ENCODE data around the gene TBX1. TPM values are rescaled to one million over a fixed set of nuclear protein-coding genes. Genes with fewer than 3 reads are reported as not detected.

Gene TBX1
- polyA plus RNA-seq, 1 donor (not counting 4 experiments of a cell fraction or from before 2014, with no cell fraction given) = 0.10 TPM

GRCh38 chr22:19740586-19740985 lies 20.0 kb upstream of the TBX1 start:
- no peak overlapping the region for H3K9ac ChIP-seq (ENCODE audit: control insufficient read depth, extremely low read depth, insufficient read depth, low read length)
- no peaks in the 10 kb centered on the region for H3K36me3 ChIP-seq (ENCODE audit: control insufficient read depth in 2 of 2, extremely low read depth in 1 of 2, insufficient read depth in 2 of 2, low read length in 2 of 2)
- H4K20me1 ChIP-seq (ENCODE audit: control insufficient read depth, extremely low read depth, insufficient read depth, low read length) = no peaks in the 10 kb centered on the region
- H3K4me1 ChIP-seq (ENCODE audit: control insufficient read depth, extremely low read depth, insufficient read depth, low read length) = no peaks in the 10 kb centered on the region
- no peak overlapping the region for H2AFZ ChIP-seq (ENCODE audit: control insufficient read depth, low read length)
- H3K27ac ChIP-seq (ENCODE audit: control insufficient read depth, insufficient read depth, low read length) = no peak overlapping the region
- FAIRE-seq = no peak
- no peak overlapping the region for H3K4me3 ChIP-seq (ENCODE audit: control insufficient read depth in 2 of 3, extremely low read depth in 1 of 3, insufficient read depth in 2 of 3, low read depth in 1 of 3, low read length in 3 of 3)
- dilution Hi-C loops (cut with MboI; ENCODE audit: extremely low pct_ligation_motif_present, low sequenced_read_pairs) = no loop called here
- no peaks in the 10 kb centered on the region for H3K9me3 ChIP-seq (ENCODE audit: control insufficient read depth, low read depth, low read length)
- no peak overlapping the region for H3K4me2 ChIP-seq (ENCODE audit: control insufficient read depth, extremely low read depth, insufficient read depth, low read depth, low read length)
- no peaks in the 10 kb centered on the region for H3K79me2 ChIP-seq (ENCODE audit: control insufficient read depth, insufficient read depth, low read length)
- no peak for DNase-seq (ENCODE audit: low read depth, low spot score)
- H3K9me1 ChIP-seq (ENCODE audit: control insufficient read depth, extremely low read depth, insufficient read depth, low read length) = no peaks in the 10 kb centered on the region
- H3K27me3 ChIP-seq (ENCODE audit: control insufficient read depth, extremely low read depth, insufficient read depth, low read length) = no peaks in the 10 kb centered on the region
- no peak for TF ChIP-seq EZH2 (IDR thresholded peaks at IDR 0.05; ENCODE audit: low read length)
- TF ChIP-seq, protein P1, sequence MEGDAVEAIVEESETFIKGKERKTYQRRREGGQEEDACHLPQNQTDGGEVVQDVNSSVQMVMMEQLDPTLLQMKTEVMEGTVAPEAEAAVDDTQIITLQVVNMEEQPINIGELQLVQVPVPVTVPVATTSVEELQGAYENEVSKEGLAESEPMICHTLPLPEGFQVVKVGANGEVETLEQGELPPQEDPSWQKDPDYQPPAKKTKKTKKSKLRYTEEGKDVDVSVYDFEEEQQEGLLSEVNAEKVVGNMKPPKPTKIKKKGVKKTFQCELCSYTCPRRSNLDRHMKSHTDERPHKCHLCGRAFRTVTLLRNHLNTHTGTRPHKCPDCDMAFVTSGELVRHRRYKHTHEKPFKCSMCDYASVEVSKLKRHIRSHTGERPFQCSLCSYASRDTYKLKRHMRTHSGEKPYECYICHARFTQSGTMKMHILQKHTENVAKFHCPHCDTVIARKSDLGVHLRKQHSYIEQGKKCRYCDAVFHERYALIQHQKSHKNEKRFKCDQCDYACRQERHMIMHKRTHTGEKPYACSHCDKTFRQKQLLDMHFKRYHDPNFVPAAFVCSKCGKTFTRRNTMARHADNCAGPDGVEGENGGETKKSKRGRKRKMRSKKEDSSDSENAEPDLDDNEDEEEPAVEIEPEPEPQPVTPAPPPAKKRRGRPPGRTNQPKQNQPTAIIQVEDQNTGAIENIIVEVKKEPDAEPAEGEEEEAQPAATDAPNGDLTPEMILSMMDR (optimal IDR thresholded peaks at IDR 0.05 in 1 of 3, IDR thresholded peaks at IDR 0.05 in 1 of 3, conservative IDR thresholded peaks at IDR 0.05 in 1 of 3; ENCODE audit: extremely low read depth in 1 of 3, insufficient read depth in 2 of 3, low read length in 3 of 3) = no peak

- H3K4me2 ChIP-seq (ENCODE audit: control insufficient read depth, extremely low read depth, insufficient read depth, low read depth, low read length) = no peak overlapping the region
- H3K4me3 ChIP-seq (ENCODE audit: control insufficient read depth in 2 of 3, extremely low read depth in 1 of 3, insufficient read depth in 2 of 3, low read depth in 1 of 3, low read length in 3 of 3) = no peak overlapping the region
- FAIRE-seq (no peak), DNase-seq (ENCODE audit: low read depth, low spot score) (no peak)
- H4K20me1 ChIP-seq (ENCODE audit: control insufficient read depth, extremely low read depth, insufficient read depth, low read length) = no peaks in the 10 kb centered on the region
- no peaks in the 10 kb centered on the region for H3K27me3 ChIP-seq (ENCODE audit: control insufficient read depth, extremely low read depth, insufficient read depth, low read length)
- H3K36me3 ChIP-seq (ENCODE audit: control insufficient read depth in 2 of 2, extremely low read depth in 1 of 2, insufficient read depth in 2 of 2, low read length in 2 of 2) = no peaks in the 10 kb centered on the region
- no peak overlapping the region for H3K27ac ChIP-seq (ENCODE audit: control insufficient read depth, insufficient read depth, low read length)
- H3K9me3 ChIP-seq (ENCODE audit: control insufficient read depth, low read depth, low read length) = no peaks in the 10 kb centered on the region
- no peaks in the 10 kb centered on the region for H3K4me1 ChIP-seq (ENCODE audit: control insufficient read depth, extremely low read depth, insufficient read depth, low read length)
- dilution Hi-C loops (cut with MboI; ENCODE audit: extremely low pct_ligation_motif_present, low sequenced_read_pairs) = no loop called here
- H3K79me2 ChIP-seq (ENCODE audit: control insufficient read depth, insufficient read depth, low read length) = no peaks in the 10 kb centered on the region
- H3K9ac ChIP-seq (ENCODE audit: control insufficient read depth, extremely low read depth, insufficient read depth, low read length) = no peak overlapping the region
- TF ChIP-seq, protein P1 (optimal IDR thresholded peaks at IDR 0.05 in 1 of 3, IDR thresholded peaks at IDR 0.05 in 1 of 3, conservative IDR thresholded peaks at IDR 0.05 in 1 of 3; ENCODE audit: extremely low read depth in 1 of 3, insufficient read depth in 2 of 3, low read length in 3 of 3) = no peak
- TF ChIP-seq EZH2 (IDR thresholded peaks at IDR 0.05; ENCODE audit: low read length) = no peak
- H2AFZ ChIP-seq (ENCODE audit: control insufficient read depth, low read length) = no peak overlapping the region
- no peaks in the 10 kb centered on the region for H3K9me1 ChIP-seq (ENCODE audit: control insufficient read depth, extremely low read depth, insufficient read depth, low read length)
These were observed 19.5 kb upstream of the TBX1 start for GRCh38 chr22:19741053-19741452.

Data from keratinocyte (primary cell).